Stimulated activated CD8-positive, alpha-beta memory T cell treated with anti-CD3 and anti-CD28 coated beads, Interleukin-4, amount 100 ng/mL, for 1 hour (primary cell): ENCODE measurements around the gene ZNF506.
A peak's percentile ranks its signal among the peaks of the same experiment; 100 is the strongest.
"Not testable (repeated sequence)": the region's sequence is repeated elsewhere in the genome, so short reads cannot be mapped to it uniquely, and the experiment has no call there.

Experiments
- DNase-seq, 2 donors: peaks; one replicate each; pipeline ENCODE4 v3.0.0-alpha.2; 2020; ENCODE audit warnings: low read depth in 2 of 2, low spot score in 1 of 2

ZNF506 gene

GRCh38 chr19:19781791-19782190 is 39.8 kb downstream of the ZNF506 start:
- DNase-seq: not testable (repeated sequence)

- no peak for DNase-seq
These were observed 42.9 kb downstream of the ZNF506 start for GRCh38 chr19:19778666-19779065.

- DNase-seq: no peak
These were observed 43.9 kb downstream of the ZNF506 start for GRCh38 chr19:19777692-19778091.

- DNase-seq: peak; percentile 71 to 84
These were observed 45.1 kb downstream of the ZNF506 start for GRCh38 chr19:19776206-19777008.

GRCh38 chr19:19775891-19776205 is 45.7 kb downstream of the ZNF506 start:
- peak in 1 of 2 donors; percentile 3 for DNase-seq

GRCh38 chr19:19774354-19775033 is 47.1 kb downstream of the ZNF506 start:
- no peak for DNase-seq

GRCh38 chr19:19771963-19772362 is 49.6 kb downstream of the ZNF506 start:
- DNase-seq: not testable (repeated sequence)

GRCh38 chr19:19769971-19770370 is 51.6 kb downstream of the ZNF506 start:
- not testable (repeated sequence) for DNase-seq

- no peak for DNase-seq
These were observed 63.4 kb downstream of the ZNF506 start for GRCh38 chr19:19758164-19758563.

GRCh38 chr19:19752760-19753403 is 68.7 kb downstream of the ZNF506 start:
- no peak for DNase-seq

- DNase-seq: no peak
These were observed 69.7 kb downstream of the ZNF506 start for GRCh38 chr19:19751846-19752245.

GRCh38 chr19:19750842-19751790 is 70.4 kb downstream of the ZNF506 start:
- DNase-seq: no peak

- no peak for DNase-seq
These were observed 71.4 kb downstream of the ZNF506 start for GRCh38 chr19:19749908-19750841.

GRCh38 chr19:19749117-19749907 is 72.2 kb downstream of the ZNF506 start:
- no peak for DNase-seq

- no peak for DNase-seq
These were observed 73.2 kb downstream of the ZNF506 start for GRCh38 chr19:19748249-19748938.

GRCh38 chr19:19747357-19748220 is 74.0 kb downstream of the ZNF506 start:
- no peak for DNase-seq
